ENCODE measurements around the gene EVL.

- TF ChIP-seq SUZ12 (IDR thresholded peaks at IDR 0.05; ENCODE audit: extremely low read depth, insufficient read depth, insufficient read length) (no peak), ZNF274 (IDR thresholded peaks at IDR 0.05; ENCODE audit: low read depth, low read length) (no peak)
These were observed 77.1 kb downstream of the EVL start for GRCh38 chr14:100142073-100143040.
